ENCODE data around the gene RHBDL3.
"Not testable (repeated sequence)": the region's sequence is repeated elsewhere in the genome, so short reads cannot be mapped to it uniquely, and the experiment has no call there.

Gene RHBDL3

GRCh38 chr17:32289471-32290070 lies 23.9 kb downstream of the RHBDL3 start:
- no peak for DNase-seq (ENCODE audit: low spot score)

- no peak for DNase-seq (ENCODE audit: low spot score)
Measured at GRCh38 chr17:32292094-32292493, 26.5 kb downstream of the RHBDL3 start.

DNA sequence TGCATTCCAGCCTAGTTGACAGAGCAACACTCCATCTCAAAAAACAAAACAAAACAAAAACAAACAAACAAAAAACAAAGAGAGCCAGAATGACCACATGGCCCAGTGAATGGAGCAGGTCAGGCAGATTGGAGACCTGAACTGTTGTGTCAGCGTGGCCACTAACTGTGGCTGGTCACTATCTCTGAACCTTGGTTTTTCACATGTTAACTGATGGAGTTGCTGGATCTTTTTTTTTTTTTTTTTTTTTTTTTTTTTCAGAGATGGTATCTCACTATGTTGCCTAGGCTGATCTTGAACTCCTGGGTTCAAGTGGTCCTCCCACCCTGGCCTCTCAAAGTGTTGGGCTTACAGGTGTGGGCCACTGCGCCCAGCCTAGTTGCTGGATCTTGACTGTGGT lies 31.8 kb downstream of the RHBDL3 start:
- DNase-seq (ENCODE audit: low spot score), result no peak

DNA sequence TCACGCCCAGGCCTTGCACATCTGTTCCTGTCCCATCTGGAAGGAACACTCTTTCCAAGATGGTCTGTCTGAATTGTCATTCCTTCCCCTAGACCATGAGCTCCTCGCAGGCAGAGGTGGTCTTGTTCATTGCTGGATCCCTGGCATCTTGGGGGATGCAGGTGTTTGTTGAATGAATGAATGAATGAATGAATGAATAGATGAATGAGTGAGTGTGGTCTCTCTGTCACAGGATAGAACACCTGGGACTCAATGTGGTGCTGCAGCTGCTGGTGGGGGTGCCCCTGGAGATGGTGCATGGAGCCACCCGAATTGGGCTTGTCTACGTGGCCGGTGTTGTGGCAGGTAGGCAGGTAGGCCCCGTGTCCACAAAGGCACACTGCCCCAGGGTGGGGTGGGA lies 32.2 kb downstream of the RHBDL3 start:
- no peak for DNase-seq (ENCODE audit: low spot score)

GRCh38 chr17:32298298-32298697 lies 32.7 kb downstream of the RHBDL3 start:
- DNase-seq (ENCODE audit: low spot score), result no peak

DNA sequence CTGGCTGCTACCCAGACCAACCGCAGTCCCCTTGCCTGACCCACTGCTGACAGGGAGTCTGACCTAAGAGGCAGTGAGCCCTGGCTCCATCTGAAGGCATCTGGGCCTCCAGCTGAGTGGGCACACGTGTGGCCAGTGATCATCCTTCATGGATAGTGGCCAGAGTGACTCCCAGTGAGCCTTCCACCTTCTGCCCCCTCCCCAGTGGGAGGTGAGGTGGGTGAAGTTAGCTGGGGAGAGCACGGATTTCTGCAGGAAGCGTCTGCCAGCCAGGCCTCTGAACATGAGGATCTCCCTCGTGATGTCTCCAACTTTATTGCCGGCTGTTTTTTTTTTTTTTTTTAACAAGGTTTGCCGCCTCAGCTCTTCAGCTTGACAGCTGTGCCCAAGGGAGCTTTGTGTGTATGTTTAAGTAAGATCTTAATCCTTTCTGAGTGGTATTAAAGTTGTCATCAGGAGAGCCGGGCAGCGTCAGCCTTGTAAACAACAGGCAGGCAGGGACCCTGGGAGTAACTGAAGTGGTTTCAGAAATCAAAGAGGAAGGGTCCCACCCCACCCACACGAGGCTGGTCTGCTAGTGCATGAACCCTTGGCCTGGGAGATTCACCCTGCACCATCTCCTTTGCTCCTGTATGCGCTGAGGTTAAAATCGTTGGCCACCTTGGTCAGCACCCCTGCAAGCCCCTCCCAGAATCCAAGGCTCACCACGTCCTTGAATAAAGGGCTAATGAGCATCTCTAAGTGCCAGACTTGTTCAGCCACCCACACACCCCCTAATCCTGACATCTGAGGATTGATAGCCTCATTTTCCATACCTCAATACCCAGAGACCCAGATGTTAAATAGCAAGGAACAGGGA lies 33.3 kb downstream of the RHBDL3 start:
- no peak for DNase-seq (ENCODE audit: low spot score)

GRCh38 chr17:32299580-32300164 lies 34.0 kb downstream of the RHBDL3 start:
- DNase-seq (ENCODE audit: low spot score), result peak; percentile 75

- DNase-seq (ENCODE audit: low spot score), result no peak
Measured at GRCh38 chr17:32302037-32302436, 36.4 kb downstream of the RHBDL3 start.

DNA sequence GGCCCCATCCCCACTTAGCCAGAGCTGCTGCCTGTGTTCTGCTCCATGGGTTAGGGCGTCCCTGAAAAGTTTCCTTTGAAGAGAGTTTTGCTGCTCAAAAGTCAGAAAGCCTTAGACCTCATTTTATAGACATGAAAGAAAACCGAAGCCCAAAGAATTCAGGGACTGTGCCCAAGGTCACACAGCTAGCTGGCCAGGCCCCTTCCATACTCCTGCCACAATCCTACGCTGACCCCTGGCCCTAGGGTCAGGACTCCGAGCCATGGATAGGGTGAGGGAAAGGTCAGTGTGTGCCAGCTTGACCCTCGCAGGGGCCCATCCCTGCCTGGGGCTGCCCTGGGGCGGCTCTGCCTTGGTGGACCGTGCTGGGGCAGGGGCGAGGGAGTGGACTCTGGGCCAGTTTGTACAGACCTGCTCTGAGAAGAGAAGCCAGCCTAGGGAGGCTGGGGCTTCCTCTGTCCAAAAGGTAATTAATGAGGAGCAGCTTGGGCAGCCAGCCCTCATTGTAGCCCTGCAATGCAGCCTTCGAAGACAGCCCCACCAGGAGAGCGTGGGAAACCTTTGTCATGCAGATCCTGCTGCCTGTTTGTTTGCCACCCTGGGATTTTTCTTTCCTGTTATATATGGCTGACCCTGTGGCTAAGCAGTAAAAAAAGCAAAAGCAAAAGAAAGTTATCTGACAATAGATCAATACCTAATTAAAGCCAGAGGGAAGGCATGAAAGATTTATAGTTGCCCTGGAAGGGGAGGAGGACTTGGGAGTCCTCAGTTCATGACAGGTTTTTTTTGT lies 37.4 kb downstream of the RHBDL3 start:
- no peak for DNase-seq (ENCODE audit: low spot score)

GRCh38 chr17:32303781-32304288 lies 38.2 kb downstream of the RHBDL3 start:
- DNase-seq (ENCODE audit: low spot score), result no peak

DNA sequence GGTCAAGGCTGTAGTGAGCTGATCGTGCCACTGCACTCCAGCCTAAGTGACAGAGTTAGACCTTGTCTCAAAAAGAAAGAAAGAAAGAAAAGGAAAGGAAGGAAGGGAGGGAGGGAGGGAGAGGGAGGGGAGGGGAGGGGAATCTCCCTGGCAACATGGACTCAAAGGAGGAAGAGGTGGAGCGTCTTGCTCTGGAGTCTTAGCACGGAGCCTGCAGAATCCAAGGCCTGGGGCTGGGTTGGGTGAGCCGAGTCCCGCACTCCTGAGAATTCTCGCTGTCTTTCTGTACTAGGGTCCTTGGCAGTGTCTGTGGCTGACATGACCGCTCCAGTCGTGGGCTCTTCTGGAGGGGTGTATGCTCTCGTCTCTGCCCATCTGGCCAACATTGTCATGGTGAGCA lies 39.4 kb downstream of the RHBDL3 start:
- DNase-seq (ENCODE audit: low spot score), result no peak

GRCh38 chr17:32307658-32308057 lies 42.0 kb downstream of the RHBDL3 start:
- DNase-seq (ENCODE audit: low spot score), result no peak

GRCh38 chr17:32311028-32311536 lies 45.5 kb downstream of the RHBDL3 start:
- no peak for DNase-seq (ENCODE audit: low spot score)

DNA sequence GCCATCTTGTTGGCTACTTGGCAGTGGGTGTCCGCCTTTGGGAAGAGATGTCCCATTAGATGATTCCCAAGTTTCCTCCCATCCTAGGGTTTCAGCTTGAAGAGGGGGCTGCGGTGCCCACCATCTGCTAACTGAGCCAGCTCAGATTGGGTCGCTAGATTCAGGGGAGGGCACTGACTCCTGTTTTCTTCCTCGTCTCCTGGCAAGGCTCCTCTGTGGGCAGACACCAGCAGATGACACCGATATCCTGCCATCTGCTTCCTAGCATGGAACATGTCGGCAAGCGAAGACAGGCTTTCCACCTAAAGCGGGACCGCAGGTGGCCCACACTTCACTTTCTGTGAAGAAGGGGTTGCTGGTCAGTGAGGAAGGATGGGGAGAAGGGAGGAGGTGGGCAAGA lies 49.0 kb downstream of the RHBDL3 start:
- no peak for DNase-seq (ENCODE audit: low spot score)

DNA sequence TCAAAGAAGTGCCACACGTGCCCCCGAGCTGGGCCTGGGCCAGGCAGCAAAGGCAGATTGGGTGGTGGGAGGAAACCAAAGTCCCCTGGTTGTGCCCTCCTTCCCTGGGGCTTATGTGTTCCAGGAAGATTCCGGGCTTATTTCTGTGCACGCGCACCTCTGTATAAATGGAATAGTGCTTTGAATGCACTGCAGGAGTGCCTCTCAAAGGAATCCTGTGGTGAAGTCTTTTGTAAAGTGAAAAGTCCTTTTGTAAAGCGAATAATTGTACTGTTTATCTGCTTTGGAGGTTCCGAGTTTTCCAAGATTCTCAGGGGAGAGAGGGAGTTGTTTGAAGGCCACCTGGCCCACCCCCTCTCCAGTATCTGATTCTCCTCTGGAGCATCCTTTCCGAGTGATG lies 49.5 kb downstream of the RHBDL3 start:
- DNase-seq (ENCODE audit: low spot score), result no peak

- not testable (repeated sequence) for DNase-seq (ENCODE audit: low spot score)
Measured at GRCh38 chr17:32316653-32317052, 51.0 kb downstream of the RHBDL3 start.

- DNase-seq (ENCODE audit: low spot score), result no peak
Measured at GRCh38 chr17:32317353-32317752, 51.7 kb downstream of the RHBDL3 start.

DNA sequence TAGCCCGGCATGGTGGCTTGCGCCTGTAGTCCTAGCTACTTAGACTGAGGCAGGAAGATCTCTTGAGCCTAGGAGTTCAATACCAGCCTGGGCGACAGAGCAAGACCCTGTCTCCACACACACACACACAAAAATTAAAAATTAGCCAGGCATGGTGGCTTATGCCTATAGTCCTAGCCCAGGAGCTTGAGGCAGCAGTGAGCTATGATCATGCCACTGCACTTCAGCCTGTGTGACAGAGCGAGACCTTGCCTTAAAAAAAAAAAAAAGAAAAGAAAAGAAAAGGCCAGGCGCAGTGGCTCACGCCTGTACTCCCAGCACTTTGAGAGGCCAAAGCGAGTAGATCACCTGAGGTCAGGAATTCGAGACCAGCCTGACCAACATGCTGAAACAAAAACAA lies 52.4 kb downstream of the RHBDL3 start:
- no peak for DNase-seq (ENCODE audit: low spot score)

DNA sequence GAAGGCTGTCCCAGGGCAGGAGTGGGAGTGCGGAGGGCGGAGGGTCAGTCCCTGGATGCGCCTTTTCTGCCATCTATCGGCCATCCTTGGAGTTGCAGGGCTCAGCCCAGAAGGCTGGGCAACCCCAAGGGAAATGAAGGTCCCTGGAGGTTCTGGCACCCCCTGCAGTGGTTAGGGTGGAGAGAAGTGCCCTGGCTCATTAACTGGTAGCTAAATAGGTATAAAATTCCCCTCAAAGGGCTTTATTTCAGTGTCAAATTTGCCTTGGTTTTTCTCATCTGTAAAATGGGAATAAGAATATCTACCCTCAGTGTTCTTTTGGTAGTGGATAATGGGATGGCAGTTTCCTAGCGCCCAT lies 53.9 kb downstream of the RHBDL3 start:
- DNase-seq (ENCODE audit: low spot score), result peak; percentile 87

DNA sequence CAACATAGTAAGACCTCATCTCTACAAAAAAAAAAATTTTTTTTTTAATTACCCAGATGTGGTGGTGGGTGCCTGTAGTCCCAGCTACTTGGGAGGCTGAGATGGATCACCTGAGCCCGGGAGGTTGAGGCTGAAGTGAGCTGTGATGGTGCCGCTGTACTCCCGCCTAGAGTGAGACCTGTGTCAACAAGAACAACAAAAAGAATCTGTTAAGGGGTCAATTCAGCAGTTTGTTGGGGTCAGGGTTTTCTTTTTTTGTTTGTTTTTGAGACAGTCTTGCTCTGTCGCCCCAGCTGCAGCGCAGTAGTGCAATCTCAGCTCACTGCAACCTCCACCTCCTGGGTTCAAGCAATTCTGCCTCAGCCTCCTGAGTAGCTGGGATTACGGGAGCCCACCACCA lies 54.4 kb downstream of the RHBDL3 start:
- DNase-seq (ENCODE audit: low spot score), result not testable (repeated sequence)

DNA sequence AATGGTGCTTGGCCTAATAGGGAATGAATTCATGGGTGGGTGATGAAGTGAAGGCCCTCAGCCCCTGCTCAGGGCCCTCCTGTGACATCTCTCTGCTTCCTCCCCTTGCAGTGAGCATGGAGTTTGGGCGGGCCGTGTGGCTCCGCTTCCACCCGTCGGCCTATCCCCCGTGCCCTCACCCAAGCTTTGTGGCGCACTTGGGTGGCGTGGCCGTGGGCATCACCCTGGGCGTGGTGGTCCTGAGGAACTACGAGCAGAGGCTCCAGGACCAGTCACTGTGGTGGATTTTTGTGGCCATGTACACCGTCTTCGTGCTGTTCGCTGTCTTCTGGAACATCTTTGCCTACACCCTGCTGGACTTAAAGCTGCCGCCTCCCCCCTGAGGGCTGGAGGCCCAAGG lies 55.2 kb downstream of the RHBDL3 start:
- no peak for DNase-seq (ENCODE audit: low spot score)

DNA sequence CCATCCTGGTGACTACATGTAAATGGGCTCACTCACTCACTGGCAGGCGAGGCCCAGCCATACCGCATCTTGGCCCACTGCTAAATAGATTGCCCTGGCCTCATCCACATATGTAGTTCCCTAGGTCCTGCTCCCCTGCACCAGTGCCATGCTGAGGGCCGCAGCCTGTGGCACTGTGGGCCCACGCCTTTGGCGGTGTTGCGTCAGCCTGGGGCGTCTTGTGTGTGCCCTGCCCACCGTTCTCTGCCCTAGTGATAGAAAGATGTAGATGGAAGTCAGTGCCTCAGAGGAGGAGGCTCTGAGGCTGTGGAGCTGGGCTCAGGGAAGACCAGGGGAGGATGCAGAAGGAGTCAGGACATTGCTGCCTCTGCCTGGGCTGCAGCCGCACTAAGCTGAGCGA lies 57.4 kb downstream of the RHBDL3 start:
- no peak for DNase-seq (ENCODE audit: low spot score)
